Ovary (tissue), 9 donors: Measurements from ENCODE around the gene MAST4. TPM values are rescaled to one million over a fixed set of nuclear protein-coding genes. Genes with fewer than 3 reads are reported as not detected.

ENCODE experiments used
- DNase-seq, 5 donors: peaks; one replicate each; pipeline ENCODE4 v3.0.0-alpha.2; 2019 to 2020
- H3K27ac ChIP-seq, 2 donors: fragments of 200-600 bp; one replicate each; pipeline versions ENCODE4 v1.5.1 to v1.8.0; 2019 to 2022
- H3K27me3 ChIP-seq: fragments of 200-600 bp; one replicate; pipeline ENCODE4 v1.8.0; 2022
- H3K36me3 ChIP-seq: fragments of 200-600 bp; sonication (generic); one replicate; pipeline ENCODE4 v1.5.1; 2019
- H3K4me1 ChIP-seq: one replicate; pipeline ENCODE4 v1.8.1; 2013; ENCODE audit warnings: mild to moderate bottlenecking, moderate library complexity; ENCODE audit not compliant: insufficient read depth
- H3K4me3 ChIP-seq: fragments of 200-600 bp; sonication (generic); one replicate; pipeline ENCODE4 v1.5.1; 2017
- H3K9me3 ChIP-seq, 2 donors: fragments of 200-600 bp in 1 of 2; sonication (generic) in 1 of 2; one replicate each; pipeline versions ENCODE4 v1.5.1 to v1.8.1; 2013 to 2019; ENCODE audit warnings: mild to moderate bottlenecking in 1 of 2, moderate library complexity in 1 of 2
- EP300 ChIP-seq: sonication (generic); formaldehyde crosslinking; IDR thresholded peaks from one replicate; pipeline ENCODE4 v1.6.1; 2017; ENCODE audit warnings: antibody characterized with exemption
- POLR2A ChIP-seq: fragments of 450-650 bp; IDR thresholded peaks from one replicate; pipeline ENCODE4 v1.6.1; 2017; ENCODE audit warnings: antibody characterized with exemption, mild to moderate bottlenecking, moderate library complexity
- WGBS, 3 donors: extraction: QIAGEN DNeasy Blood & Tissue Kit in 1 of 3; methylation state at CpG; one replicate each; pipeline versions ENCODE4 v1.1.5 to v1.1.7; 2013 to 2017; 5-methylcytosine and 5-hydroxymethylcytosine counted together
- intact Hi-C, 4 donors: fragments of 100-400 bp; cut with DNase I; formaldehyde crosslinking; loops; one replicate each; pipeline versions ENCODE4 v1.11.0 to v1.15.1; 2022 to 2023
- polyA plus RNA-seq, 2 donors: library from polyadenylated mRNA; stranded (reverse); fragments of 200-250 nt in 1 of 2; fragments of 350-450 nt in 1 of 2; fragmentation: Illumina TruSeq in 1 of 2; extraction: RNeasy Lipid Tissue Mini Kit (QIAGEN cat#74804) in 1 of 2; gene quantifications; one replicate each; pipeline ENCODE4 v1.2.3, GENCODE V29; 2013 to 2014
- total RNA-seq, 7 donors: library from RNA; depleted of rRNA in 2 of 7; stranded (reverse); fragments of >200 nt in 2 of 7; fragmentation: NEBNext Ultra II Directional in 3 of 7; extraction: Animal tissue kit (Norgen Biotek cat#: 25700) in 3 of 7; gene quantifications; one replicate each; pipeline versions ENCODE4 v1.1.0 to v1.2.4, GENCODE V29; 2016 to 2023
- TF ChIP-seq, protein P1 (sequence below), 3 donors: fragments of 450-650 bp in 2 of 3; fragments of 200-600 bp in 1 of 3; IDR thresholded peaks; one replicate each; pipeline versions ENCODE4 v1.5.1 to v1.8.0; 2016 to 2022; ENCODE audit warnings: antibody characterized with exemption in 3 of 3, mild to moderate bottlenecking in 1 of 3
- donor health status: DM: no; HTN: no; CAD: no; lungs with moderate emphysema.
- donor health status: DM: no; HTN: no; CAD: no.
- donor health status: Bipolar disorder and iron deficiency.
- donor health status: DM: yes; HTN: yes; CAD: no.
- donor health status: DM: no; HTN: no; CAD: no.
- donor health status: DM: yes; HTN: yes; CAD: no.

The MAST4 gene
- total and polyA plus RNA-seq, 9 donors = 11.6 to 86.3 (median 57.6) TPM

DNA sequence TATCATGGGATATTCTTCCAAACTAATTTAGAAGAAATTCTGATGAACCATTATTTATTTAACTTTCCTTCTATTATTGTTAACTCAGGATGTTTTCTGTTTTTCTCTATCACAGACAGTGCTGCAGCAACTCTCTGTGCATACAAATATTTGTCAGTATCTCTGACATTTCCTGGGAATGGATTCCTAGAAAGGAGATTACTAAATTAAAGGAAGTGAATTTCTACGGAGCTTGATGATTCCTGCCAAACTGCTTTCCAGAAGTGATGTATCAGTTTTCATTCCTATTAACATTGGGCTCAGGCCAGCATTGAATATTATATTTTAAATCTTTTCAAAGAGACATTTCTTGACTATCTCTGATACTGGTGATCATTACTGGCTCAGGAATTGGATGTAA is 26.0 kb upstream of the MAST4 start:
- WGBS, 3 donors = 0 to 6% (median 5%) methylated on average over 1 of the region's 1 CpG
- Histone ChIP-seq H3K27ac (no peak overlapping the region), H3K27me3 (no peaks in the 10 kb centered on the region), H3K9me3 (no peaks in the 10 kb centered on the region), H3K4me3 (no peak overlapping the region), H3K36me3 (no peaks in the 10 kb centered on the region), H3K4me1 (peaks cover 5% of the 10 kb centered on the region)
- DNase-seq = no peak
- TF ChIP-seq POLR2A = no peak
- intact Hi-C loops = no loop called here

- Histone ChIP-seq H3K4me3 (no peak overlapping the region), H3K27ac (no peak overlapping the region), H3K36me3 (no peaks in the 10 kb centered on the region), H3K4me1 (peaks cover 5% of the 10 kb centered on the region), H3K27me3 (no peaks in the 10 kb centered on the region), H3K9me3 (no peaks in the 10 kb centered on the region)
- no peak for TF ChIP-seq POLR2A
- TF ChIP-seq EP300 = no peak
- TF ChIP-seq, protein P1, sequence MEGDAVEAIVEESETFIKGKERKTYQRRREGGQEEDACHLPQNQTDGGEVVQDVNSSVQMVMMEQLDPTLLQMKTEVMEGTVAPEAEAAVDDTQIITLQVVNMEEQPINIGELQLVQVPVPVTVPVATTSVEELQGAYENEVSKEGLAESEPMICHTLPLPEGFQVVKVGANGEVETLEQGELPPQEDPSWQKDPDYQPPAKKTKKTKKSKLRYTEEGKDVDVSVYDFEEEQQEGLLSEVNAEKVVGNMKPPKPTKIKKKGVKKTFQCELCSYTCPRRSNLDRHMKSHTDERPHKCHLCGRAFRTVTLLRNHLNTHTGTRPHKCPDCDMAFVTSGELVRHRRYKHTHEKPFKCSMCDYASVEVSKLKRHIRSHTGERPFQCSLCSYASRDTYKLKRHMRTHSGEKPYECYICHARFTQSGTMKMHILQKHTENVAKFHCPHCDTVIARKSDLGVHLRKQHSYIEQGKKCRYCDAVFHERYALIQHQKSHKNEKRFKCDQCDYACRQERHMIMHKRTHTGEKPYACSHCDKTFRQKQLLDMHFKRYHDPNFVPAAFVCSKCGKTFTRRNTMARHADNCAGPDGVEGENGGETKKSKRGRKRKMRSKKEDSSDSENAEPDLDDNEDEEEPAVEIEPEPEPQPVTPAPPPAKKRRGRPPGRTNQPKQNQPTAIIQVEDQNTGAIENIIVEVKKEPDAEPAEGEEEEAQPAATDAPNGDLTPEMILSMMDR (IDR thresholded peaks at IDR 0.05) = no peak
- no peak for DNase-seq
- WGBS, 3 donors = 1 to 13% (median 9%) methylated on average over 2 of the region's 2 CpGs
- intact Hi-C loops = no loop called here
These were observed 22.5 kb upstream of the MAST4 start for GRCh38 chr5:66573733-66574132.

- Histone ChIP-seq H3K27me3 (no peaks in the 10 kb centered on the region), H3K9me3 (no peaks in the 10 kb centered on the region), H3K27ac (peak overlapping the region in 1 of 2 donors; percentile 30), H3K4me3 (no peak overlapping the region), H3K4me1 (no peaks in the 10 kb centered on the region), H3K36me3 (no peaks in the 10 kb centered on the region)
- TF ChIP-seq POLR2A (no peak), EP300 (no peak)
- TF ChIP-seq, protein P1 (IDR thresholded peaks at IDR 0.05) = no peak
- WGBS, 3 donors = 29 to 40% (median 32%) methylated on average over 5 of the region's 5 CpGs
- no peak for DNase-seq
- intact Hi-C loops = no loop called here
These were observed 13.6 kb upstream of the MAST4 start for GRCh38 chr5:66582499-66583165.

GRCh38 chr5:66585291-66585690 is 10.9 kb upstream of the MAST4 start:
- no peaks in the 10 kb centered on the region for H3K36me3 ChIP-seq
- intact Hi-C loops = no loop called here
- no peaks in the 10 kb centered on the region for H3K9me3 ChIP-seq
- no peak overlapping the region for H3K4me3 ChIP-seq
- no peak overlapping the region for H3K27ac ChIP-seq
- no peaks in the 10 kb centered on the region for H3K27me3 ChIP-seq
- no peaks in the 10 kb centered on the region for H3K4me1 ChIP-seq
- TF ChIP-seq, protein P1 (IDR thresholded peaks at IDR 0.05) = no peak
- TF ChIP-seq POLR2A (no peak), EP300 (no peak)
- DNase-seq = no peak

- Histone ChIP-seq H3K27ac (no peak overlapping the region), H3K4me1 (no peaks in the 10 kb centered on the region), H3K36me3 (no peaks in the 10 kb centered on the region), H3K9me3 (no peaks in the 10 kb centered on the region), H3K27me3 (no peaks in the 10 kb centered on the region), H3K4me3 (no peak overlapping the region)
- DNase-seq = no peak
- WGBS, 3 donors = 89 to 91% (median 90%) methylated on average over 4 of the region's 4 CpGs
- intact Hi-C loops = no loop called here
- TF ChIP-seq POLR2A (no peak), EP300 (no peak)
- TF ChIP-seq, protein P1 (IDR thresholded peaks at IDR 0.05) = no peak
These were observed 8.4 kb upstream of the MAST4 start for GRCh38 chr5:66587771-66588170.
